HepG2 (cell line): Measurements from ENCODE around the gene ST14. TPM values are rescaled to one million over a fixed set of nuclear protein-coding genes. Genes with fewer than 3 reads are reported as not detected.
A peak's percentile ranks its signal among the peaks of the same experiment; 100 is the strongest.

Experiments used
- ADNP ChIP-seq: sonication (generic); formaldehyde crosslinking; IDR thresholded peaks from 2 replicates; pipeline ENCODE4 v1.4.0; 2020; ENCODE audit warnings: missing genetic modification reagents
- ARNTL ChIP-seq: sonication (generic); formaldehyde crosslinking; IDR thresholded peaks from 2 replicates; pipeline ENCODE4 v1.4.0; 2020; ENCODE audit warnings: mild to moderate bottlenecking, missing genetic modification reagents
- ATRX ChIP-seq: sonication (generic); formaldehyde crosslinking; IDR thresholded peaks from 2 replicates; pipeline ENCODE4 v1.4.0; 2020; ENCODE audit warnings: missing genetic modification reagents, borderline replicate concordance
- FOSL1 ChIP-seq: sonication (generic); formaldehyde crosslinking; IDR thresholded peaks from 2 replicates; pipeline ENCODE4 v1.9.0; 2021; ENCODE audit warnings: missing genetic modification reagents, borderline replicate concordance
- GLI4 ChIP-seq: sonication (generic); formaldehyde crosslinking; IDR thresholded peaks from 2 replicates; pipeline ENCODE4 v1.5.1; 2020; ENCODE audit warnings: missing genetic modification reagents, mild to moderate bottlenecking, moderate library complexity, borderline replicate concordance
- GTF2F1 ChIP-seq: fragments of 150-350 bp; IDR thresholded peaks from 2 replicates; pipeline ENCODE4 v1.6.1; 2014; ENCODE audit warnings: low read length
- MATR3 ChIP-seq: sonication (generic); formaldehyde crosslinking; IDR thresholded peaks from 2 replicates; pipeline ENCODE4 v1.4.0; 2020; ENCODE audit warnings: missing genetic modification reagents
- PRPF4 ChIP-seq: fragments of 200-400 bp; formaldehyde crosslinking; IDR thresholded peaks from 2 replicates; pipeline ENCODE4 v1.6.1; 2016; ENCODE audit warnings: low read length, low read depth; ENCODE audit not compliant: poor library complexity, severe bottlenecking
- SMAD1 ChIP-seq: sonication (generic); formaldehyde crosslinking; IDR thresholded peaks from 2 replicates; pipeline ENCODE4 v1.4.0; 2020; ENCODE audit warnings: missing genetic modification reagents, low read depth, mild to moderate bottlenecking, borderline replicate concordance
- SOX13 ChIP-seq, 3 experiments: fragments of 450-650 bp in 1 of 3; sonication (generic) in 1 of 3; formaldehyde crosslinking in 1 of 3; IDR thresholded peaks in 2 of 3; conservative IDR thresholded peaks in 1 of 3; 2 replicates each; pipeline versions ENCODE4 v1.5.0 to v1.6.1; 2016 to 2020; ENCODE audit warnings: antibody characterized with exemption in 1 of 3, mild to moderate bottlenecking in 1 of 3, missing compliant biosample characterization in 1 of 3, missing genetic modification reagents in 1 of 3, moderate library complexity in 1 of 3
- TP53 ChIP-seq: sonication (generic); formaldehyde crosslinking; conservative IDR thresholded peaks from 2 replicates; pipeline ENCODE4 v1.4.0; 2020; ENCODE audit warnings: missing genetic modification reagents
- ZEB1 ChIP-seq: IDR thresholded peaks from 2 replicates; pipeline ENCODE4 v1.6.1; 2012; ENCODE audit warnings: mild to moderate bottlenecking, low read depth, inconsistent platforms; ENCODE audit not compliant: insufficient replicate concordance
- ZNF17 ChIP-seq: sonication (generic); formaldehyde crosslinking; IDR thresholded peaks from 2 replicates; pipeline ENCODE4 v1.5.0; 2020; ENCODE audit warnings: mild to moderate bottlenecking, missing genetic modification reagents
- ZNF232 ChIP-seq: sonication (generic); formaldehyde crosslinking; IDR thresholded peaks from 2 replicates; pipeline ENCODE4 v1.4.0; 2020; ENCODE audit warnings: missing genetic modification reagents, borderline replicate concordance
- ZSCAN29 ChIP-seq: sonication (generic); formaldehyde crosslinking; conservative IDR thresholded peaks from 2 replicates; pipeline ENCODE4 v1.4.0; 2020; ENCODE audit warnings: mild to moderate bottlenecking, missing genetic modification reagents
- polyA plus RNA-seq, 8 experiments: library from polyadenylated mRNA; depleted of rRNA in 3 of 8; stranded (reverse) in 7 of 8; unstranded in 1 of 8; fragments of >200 nt; fragmentation: Illumina TruSeq in 4 of 8; extraction: Trizol in 4 of 8; gene quantifications; 2 replicates each; pipeline versions ENCODE4 v1.2.1 to v1.2.3, GENCODE V29; 2011 to 2016; ENCODE audit warnings: low read depth in 4 of 8, missing spikeins in 1 of 8, mixed read lengths in 1 of 8; ENCODE audit not compliant: insufficient read depth in 1 of 8
- total RNA-seq, 5 experiments: library from RNA; depleted of rRNA; stranded (reverse); fragments of >200 nt; fragmentation: Illumina TruSeq; extraction: Trizol; gene quantifications; 2 replicates each; pipeline ENCODE4 v1.2.3, GENCODE V29; 2016; ENCODE audit warnings: low read depth in 1 of 5
- TF ChIP-seq, protein P1 (sequence below): sonication (generic); formaldehyde crosslinking; IDR thresholded peaks from 2 replicates; pipeline ENCODE4 v1.4.0; 2020; ENCODE audit warnings: missing genetic modification reagents
- TF ChIP-seq, protein P2 (sequence below): sonication (generic); formaldehyde crosslinking; conservative IDR thresholded peaks from 2 replicates; pipeline ENCODE4 v1.8.1; 2023; ENCODE audit warnings: missing genetic modification reagents
- TF ChIP-seq, protein P3 (sequence below): sonication (generic); formaldehyde crosslinking; IDR thresholded peaks from 2 replicates; pipeline ENCODE4 v1.4.0; 2020; ENCODE audit warnings: missing genetic modification reagents
- TF ChIP-seq, protein P4 (sequence below): IDR thresholded peaks from 2 replicates; pipeline ENCODE4 v1.6.1; 2012; ENCODE audit warnings: inconsistent platforms
- TF ChIP-seq, protein P5 (sequence below), 2 experiments: sonication (generic) in 1 of 2; formaldehyde crosslinking in 1 of 2; IDR thresholded peaks; 2 replicates each; pipeline versions ENCODE4 v1.4.0 to v1.6.1; 2016 to 2020; ENCODE audit warnings: borderline replicate concordance in 1 of 2, low read depth in 1 of 2, mild to moderate bottlenecking in 1 of 2, missing genetic modification reagents in 1 of 2
- TF ChIP-seq, protein P6 (sequence below): sonication (generic); formaldehyde crosslinking; IDR thresholded peaks from 2 replicates; pipeline ENCODE4 v1.4.0; 2020; ENCODE audit warnings: mild to moderate bottlenecking, missing genetic modification reagents

ST14 gene
- total and polyA plus RNA-seq, 2 of the 13 experiments (the other 11 are each of a cell fraction or from before 2014, with no cell fraction given), result 0.88 to 1.4 TPM

DNA sequence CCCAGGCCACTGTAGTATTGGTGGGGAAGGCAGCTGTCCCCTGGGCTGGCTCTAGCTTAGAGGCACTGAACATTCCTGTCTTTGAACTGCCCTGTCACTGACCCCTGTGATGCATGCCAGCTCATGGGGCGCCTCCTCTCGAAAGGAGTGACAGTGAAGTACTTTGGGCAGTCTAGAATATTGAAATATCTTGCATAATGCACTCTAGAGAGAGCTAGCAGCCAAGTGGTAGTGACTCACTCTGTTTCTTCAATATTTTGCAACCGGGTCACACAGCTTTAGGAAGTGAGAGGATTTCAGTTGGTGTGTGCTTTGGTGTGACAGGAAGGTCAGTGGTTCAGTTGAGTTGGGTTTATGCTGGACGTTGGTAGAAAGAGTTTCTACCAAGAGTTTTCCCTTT, 35.5 kb upstream of the ST14 start (continued):
- TF ChIP-seq ZNF17 (CRISPR knock-in tag) (no peak), SMAD1 (no peak), SOX13 (IDR thresholded peaks at IDR 0.05) (no peak), SOX13 (CRISPR knock-in tag; conservative IDR thresholded peaks at IDR 0.05 in 1 of 2, IDR thresholded peaks at IDR 0.05 in 1 of 2) (peak in 1 of 2 experiments; percentile 74; a peak in 2 of 4 replicates), ZSCAN29 (CRISPR knock-in tag) (peak; percentile 73; the same call in 1 of the 2 replicates), ADNP (CRISPR knock-in tag) (no peak), TP53 (no peak), PRPF4 (no peak), GTF2F1 (no peak), MATR3 (no peak), ARNTL (no peak), ZEB1 (no peak), ATRX (CRISPR knock-in tag) (no peak), GLI4 (CRISPR knock-in tag) (no peak), FOSL1 (peak; percentile 95), ZNF232 (CRISPR knock-in tag) (no peak)
- TF ChIP-seq, protein P1, sequence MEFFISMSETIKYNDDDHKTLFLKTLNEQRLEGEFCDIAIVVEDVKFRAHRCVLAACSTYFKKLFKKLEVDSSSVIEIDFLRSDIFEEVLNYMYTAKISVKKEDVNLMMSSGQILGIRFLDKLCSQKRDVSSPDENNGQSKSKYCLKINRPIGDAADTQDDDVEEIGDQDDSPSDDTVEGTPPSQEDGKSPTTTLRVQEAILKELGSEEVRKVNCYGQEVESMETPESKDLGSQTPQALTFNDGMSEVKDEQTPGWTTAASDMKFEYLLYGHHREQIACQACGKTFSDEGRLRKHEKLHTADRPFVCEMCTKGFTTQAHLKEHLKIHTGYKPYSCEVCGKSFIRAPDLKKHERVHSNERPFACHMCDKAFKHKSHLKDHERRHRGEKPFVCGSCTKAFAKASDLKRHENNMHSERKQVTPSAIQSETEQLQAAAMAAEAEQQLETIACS (CRISPR knock-in tag), result no peak
- TF ChIP-seq, protein P2, sequence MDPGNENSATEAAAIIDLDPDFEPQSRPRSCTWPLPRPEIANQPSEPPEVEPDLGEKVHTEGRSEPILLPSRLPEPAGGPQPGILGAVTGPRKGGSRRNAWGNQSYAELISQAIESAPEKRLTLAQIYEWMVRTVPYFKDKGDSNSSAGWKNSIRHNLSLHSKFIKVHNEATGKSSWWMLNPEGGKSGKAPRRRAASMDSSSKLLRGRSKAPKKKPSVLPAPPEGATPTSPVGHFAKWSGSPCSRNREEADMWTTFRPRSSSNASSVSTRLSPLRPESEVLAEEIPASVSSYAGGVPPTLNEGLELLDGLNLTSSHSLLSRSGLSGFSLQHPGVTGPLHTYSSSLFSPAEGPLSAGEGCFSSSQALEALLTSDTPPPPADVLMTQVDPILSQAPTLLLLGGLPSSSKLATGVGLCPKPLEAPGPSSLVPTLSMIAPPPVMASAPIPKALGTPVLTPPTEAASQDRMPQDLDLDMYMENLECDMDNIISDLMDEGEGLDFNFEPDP (CRISPR knock-in tag), result no peak
- TF ChIP-seq, protein P3, sequence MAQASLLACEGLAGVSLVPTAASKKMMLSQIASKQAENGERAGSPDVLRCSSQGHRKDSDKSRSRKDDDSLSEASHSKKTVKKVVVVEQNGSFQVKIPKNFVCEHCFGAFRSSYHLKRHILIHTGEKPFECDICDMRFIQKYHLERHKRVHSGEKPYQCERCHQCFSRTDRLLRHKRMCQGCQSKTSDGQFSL (CRISPR knock-in tag), result no peak
- TF ChIP-seq, protein P4, sequence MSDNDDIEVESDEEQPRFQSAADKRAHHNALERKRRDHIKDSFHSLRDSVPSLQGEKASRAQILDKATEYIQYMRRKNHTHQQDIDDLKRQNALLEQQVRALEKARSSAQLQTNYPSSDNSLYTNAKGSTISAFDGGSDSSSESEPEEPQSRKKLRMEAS, result peak; percentile 57; the same call in 1 of the 2 replicates
- TF ChIP-seq, protein P5, sequence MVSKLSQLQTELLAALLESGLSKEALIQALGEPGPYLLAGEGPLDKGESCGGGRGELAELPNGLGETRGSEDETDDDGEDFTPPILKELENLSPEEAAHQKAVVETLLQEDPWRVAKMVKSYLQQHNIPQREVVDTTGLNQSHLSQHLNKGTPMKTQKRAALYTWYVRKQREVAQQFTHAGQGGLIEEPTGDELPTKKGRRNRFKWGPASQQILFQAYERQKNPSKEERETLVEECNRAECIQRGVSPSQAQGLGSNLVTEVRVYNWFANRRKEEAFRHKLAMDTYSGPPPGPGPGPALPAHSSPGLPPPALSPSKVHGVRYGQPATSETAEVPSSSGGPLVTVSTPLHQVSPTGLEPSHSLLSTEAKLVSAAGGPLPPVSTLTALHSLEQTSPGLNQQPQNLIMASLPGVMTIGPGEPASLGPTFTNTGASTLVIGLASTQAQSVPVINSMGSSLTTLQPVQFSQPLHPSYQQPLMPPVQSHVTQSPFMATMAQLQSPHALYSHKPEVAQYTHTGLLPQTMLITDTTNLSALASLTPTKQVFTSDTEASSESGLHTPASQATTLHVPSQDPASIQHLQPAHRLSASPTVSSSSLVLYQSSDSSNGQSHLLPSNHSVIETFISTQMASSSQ (IDR thresholded peaks at IDR 0.05; ENCODE audit: low read depth), result no peak
- TF ChIP-seq, protein P5 (CRISPR knock-in tag; IDR thresholded peaks at IDR 0.05; ENCODE audit: borderline replicate concordance), result peak; percentile 44; the same call in 1 of the 2 replicates
- TF ChIP-seq, protein P6, sequence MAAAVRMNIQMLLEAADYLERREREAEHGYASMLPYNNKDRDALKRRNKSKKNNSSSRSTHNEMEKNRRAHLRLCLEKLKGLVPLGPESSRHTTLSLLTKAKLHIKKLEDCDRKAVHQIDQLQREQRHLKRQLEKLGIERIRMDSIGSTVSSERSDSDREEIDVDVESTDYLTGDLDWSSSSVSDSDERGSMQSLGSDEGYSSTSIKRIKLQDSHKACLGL (CRISPR knock-in tag), result no peak
